DOHH2 (cell line): ENCODE data around the gene NFIX.

Experiments used
- EZH2phosphoT487 ChIP-seq: fragments of 200-600 bp; sonication (generic); IDR thresholded peaks from 2 replicates; pipeline ENCODE4 v1.6.1; 2017; ENCODE audit warnings: borderline replicate concordance, mild to moderate bottlenecking, antibody characterized with exemption, low read length, moderate library complexity, mixed read lengths
- TF ChIP-seq, protein P1 (sequence below): fragments of 200-600 bp; sonication (generic); IDR thresholded peaks from one replicate; pipeline ENCODE4 v1.5.1; 2014; ENCODE audit warnings: antibody characterized with exemption, mild to moderate bottlenecking, low read depth, low read length; ENCODE audit not compliant: poor library complexity, severe bottlenecking

DNA sequence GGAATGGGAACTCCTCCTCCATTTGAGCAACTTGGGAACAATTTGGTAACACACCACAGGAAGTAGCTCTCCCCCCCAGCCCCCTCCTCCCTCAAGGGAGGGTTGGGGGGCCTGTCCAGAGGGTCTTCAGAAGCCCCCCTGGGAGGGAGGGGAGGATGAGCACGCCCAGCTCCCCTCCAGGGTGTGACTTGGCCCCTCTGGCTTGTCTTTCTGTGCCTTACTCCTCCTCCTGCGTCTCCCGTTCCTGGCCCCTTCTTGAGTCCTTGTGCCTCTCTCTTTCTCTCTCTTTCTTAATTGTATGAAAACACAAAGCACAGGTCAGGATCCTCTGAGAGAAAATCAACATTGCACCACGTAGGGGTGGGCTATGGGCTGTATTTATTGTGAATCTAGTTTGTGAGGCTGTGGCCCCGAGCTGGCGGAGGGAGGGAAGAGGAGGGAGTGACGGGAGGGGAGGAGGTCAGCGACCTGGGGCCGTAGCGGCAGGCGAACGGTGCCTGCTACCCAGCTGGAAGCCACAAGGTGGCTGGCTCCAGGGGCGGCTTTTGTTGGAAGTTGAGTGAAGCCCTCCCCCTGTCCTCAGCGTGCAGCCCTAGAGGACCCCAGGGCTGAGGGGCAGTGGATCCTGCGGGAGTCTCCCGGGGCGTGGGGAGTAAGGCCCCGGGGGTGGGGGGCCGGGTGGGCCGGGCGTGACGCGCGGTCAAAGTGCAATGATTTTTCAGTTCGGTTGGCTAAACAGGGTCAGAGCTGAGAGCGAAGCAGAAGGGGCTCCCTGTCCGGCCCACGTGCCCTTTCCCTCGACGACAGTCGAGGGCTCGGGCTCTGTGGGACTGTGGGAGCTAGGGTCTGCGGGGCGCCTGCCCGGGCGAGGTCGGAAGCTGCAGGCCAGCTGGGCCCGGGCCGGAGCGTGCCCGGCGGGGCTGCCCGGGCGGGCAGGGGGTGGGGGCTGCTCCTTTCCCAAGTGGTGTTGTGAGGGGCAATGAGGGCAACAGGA, 101.0 kb downstream of the NFIX start:
- TF ChIP-seq, protein P1, sequence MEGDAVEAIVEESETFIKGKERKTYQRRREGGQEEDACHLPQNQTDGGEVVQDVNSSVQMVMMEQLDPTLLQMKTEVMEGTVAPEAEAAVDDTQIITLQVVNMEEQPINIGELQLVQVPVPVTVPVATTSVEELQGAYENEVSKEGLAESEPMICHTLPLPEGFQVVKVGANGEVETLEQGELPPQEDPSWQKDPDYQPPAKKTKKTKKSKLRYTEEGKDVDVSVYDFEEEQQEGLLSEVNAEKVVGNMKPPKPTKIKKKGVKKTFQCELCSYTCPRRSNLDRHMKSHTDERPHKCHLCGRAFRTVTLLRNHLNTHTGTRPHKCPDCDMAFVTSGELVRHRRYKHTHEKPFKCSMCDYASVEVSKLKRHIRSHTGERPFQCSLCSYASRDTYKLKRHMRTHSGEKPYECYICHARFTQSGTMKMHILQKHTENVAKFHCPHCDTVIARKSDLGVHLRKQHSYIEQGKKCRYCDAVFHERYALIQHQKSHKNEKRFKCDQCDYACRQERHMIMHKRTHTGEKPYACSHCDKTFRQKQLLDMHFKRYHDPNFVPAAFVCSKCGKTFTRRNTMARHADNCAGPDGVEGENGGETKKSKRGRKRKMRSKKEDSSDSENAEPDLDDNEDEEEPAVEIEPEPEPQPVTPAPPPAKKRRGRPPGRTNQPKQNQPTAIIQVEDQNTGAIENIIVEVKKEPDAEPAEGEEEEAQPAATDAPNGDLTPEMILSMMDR = peak; percentile 25
- TF ChIP-seq EZH2phosphoT487 = no peak
